CD4-positive, alpha-beta T cell treated with Interleukin-10 for 1 hour (primary cell): Measurements from ENCODE around the gene CLEC2A.
A peak's percentile ranks its signal among the peaks of the same experiment; 100 is the strongest.

ENCODE experiments used
- DNase-seq: peaks from one replicate; pipeline ENCODE4 v3.0.0-alpha.2; 2020

Gene CLEC2A

GRCh38 chr12:9931245-9931644 is 925 bp downstream of the CLEC2A start:
- no peak for DNase-seq

GRCh38 chr12:9928607-9929006 is 3.6 kb downstream of the CLEC2A start:
- DNase-seq: no peak

- no peak for DNase-seq
These were observed 5.3 kb downstream of the CLEC2A start for GRCh38 chr12:9926876-9927275.

DNA sequence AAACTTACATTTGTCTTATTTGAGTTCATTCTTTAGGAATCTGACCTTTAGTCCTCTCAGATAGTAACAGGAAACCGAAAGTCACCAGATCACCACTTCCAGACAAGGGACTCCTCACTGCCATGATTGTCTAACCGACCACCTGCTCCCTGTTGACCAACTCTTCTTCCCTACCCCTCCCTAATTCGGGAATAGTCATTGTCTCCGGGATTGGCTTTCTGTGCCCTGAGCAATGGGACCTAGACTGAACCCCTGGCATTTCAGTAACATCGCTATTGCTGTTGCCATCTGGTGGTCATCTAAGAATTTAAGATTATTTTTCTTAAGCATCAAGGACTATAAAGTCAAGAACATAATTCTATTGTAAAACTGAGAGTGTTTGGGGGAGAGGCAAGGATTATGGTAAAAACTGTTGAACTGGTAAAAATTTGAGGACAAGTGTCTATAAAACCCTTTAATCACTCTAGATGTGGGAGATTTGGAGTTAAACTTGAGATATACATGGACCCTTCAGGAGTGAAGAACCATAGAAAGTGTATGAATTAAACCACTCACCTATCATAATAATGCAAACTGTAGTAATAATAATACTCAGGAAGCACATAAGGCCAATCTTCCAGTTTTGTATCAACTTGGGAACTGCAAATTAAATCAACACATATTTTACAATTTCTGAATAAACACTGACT is 6.3 kb downstream of the CLEC2A start:
- peak; percentile 64 for DNase-seq

DNA sequence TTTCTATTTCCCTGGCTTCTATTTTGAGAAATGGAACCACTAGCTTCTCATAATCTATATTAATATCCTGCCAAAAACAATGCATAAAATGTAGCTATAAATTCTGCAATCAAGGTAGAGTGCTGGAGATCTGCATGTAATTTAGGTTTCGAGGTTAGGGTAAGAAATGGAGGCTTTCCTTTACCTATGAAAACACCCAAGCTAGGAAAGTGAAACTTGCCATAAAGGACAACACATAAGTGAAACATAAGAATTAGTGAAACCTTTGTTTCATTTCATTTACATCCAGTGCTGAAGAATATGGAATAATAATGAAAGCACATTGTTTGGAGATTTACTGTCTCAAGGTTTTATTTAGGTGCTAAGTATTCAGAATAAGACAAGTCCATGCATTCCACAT is 9.7 kb downstream of the CLEC2A start:
- no peak for DNase-seq

DNA sequence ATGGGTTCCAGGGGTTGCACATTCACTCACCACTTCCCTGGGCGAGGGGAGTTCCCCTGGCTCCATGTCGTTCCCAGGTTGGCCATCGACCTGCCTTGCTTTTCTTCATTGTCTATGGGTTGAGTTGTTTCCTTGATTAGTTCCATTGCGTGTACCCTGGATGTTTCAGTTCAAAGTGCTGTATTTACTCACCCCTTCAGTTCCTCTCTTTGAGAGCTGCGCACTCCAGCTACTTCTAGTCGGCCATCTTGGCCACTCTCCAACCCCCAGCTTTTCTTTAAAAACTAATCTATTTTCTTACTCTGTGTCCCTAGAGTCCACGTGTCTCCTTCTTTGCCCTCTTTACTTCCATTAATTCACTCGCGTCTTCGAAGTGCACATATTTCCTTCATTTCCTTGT is 11.7 kb downstream of the CLEC2A start:
- DNase-seq: no peak

DNA sequence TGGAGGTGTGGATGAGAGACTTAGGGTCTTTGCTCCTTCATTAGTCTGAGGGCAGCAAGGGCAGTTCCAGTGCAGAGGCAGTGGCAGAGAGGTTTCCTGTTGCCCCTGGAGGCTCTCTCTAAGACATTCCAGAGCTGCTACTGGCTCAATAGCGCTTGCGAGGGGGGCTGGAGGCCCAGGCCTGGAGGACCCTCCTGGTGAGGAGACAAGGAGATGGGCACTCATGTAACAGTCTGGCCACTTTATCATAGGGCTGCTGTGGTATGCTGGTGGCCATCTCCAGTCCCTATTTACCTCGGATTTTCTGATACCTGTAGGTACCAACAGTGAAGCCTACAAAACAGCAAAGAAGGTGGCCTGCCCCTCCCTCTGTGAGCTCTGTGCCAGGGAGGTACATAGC is 12.7 kb downstream of the CLEC2A start:
- no peak for DNase-seq

- DNase-seq: no peak
These were observed 20.5 kb downstream of the CLEC2A start for GRCh38 chr12:9911708-9912107.

DNA sequence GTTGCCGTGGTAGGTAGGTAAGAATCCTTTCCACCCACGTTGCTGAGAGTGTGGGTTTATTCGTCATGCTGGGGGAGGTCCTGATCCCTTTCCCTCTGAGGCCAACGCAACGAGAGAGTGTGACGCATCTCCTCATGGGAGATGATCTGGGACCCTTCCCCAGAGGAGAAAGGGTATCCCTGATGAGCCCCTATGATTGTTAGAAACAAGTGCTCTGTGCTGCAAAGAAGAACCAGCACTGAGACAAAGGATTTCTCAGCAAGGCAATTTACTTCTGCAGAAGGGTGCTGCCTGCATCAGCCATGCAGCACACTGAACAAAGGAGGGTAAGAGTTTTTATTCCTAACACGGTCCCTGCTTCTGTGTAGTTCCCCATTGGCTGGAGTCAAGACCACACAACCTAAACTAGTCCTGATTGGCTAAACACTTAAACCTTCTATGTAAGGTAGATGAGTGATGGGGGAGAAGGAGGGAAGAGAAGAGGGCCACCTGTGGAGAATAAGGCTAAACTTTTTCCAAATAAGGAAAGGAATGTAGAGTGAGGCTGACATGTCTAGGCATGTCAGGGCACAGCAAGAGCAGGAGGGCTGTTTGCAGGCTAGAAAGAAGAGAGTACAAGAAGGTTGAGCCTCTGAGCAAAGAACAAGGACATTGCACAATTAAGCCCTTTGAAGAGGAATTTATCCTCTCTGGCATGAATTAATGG is 21.3 kb downstream of the CLEC2A start:
- no peak for DNase-seq

DNA sequence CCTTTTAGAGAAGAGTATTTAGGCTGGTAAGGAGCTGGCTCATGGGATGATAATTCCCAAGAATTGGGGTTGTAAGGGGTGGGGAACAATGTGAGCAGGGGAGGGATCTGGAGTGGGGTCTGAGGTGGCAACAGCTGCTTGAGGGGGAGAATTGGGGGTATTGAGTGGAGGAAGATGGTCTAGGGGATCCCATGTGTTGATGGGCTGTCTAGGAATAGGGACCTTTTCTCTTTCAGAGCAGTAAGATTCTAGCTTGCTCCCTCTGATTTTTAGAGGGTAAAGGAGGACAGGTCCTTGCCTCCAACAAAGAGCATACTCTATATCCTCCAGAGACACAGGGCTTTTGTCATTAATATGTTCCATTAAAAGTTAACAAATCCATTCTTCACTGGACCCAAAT is 22.4 kb downstream of the CLEC2A start:
- DNase-seq: no peak

DNA sequence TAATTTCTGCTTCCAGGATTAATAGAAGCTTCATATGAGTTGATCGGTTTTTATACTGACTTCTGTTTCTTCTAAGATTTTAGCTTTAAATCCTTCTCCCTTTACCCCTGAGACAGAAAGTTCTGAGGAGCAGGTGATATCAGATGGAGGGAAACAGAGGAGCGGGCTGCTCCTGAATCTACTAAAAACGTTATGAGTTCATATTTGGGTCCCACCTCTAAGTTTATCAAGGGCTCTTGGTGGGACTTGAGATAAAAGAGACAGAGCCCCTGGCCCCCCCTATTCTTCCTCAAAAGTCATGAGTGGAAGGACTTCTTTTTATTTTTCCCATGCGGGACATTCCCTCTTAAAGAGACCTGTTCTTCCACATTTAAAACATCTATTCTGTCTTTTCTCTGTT is 23.8 kb downstream of the CLEC2A start:
- no peak for DNase-seq

DNA sequence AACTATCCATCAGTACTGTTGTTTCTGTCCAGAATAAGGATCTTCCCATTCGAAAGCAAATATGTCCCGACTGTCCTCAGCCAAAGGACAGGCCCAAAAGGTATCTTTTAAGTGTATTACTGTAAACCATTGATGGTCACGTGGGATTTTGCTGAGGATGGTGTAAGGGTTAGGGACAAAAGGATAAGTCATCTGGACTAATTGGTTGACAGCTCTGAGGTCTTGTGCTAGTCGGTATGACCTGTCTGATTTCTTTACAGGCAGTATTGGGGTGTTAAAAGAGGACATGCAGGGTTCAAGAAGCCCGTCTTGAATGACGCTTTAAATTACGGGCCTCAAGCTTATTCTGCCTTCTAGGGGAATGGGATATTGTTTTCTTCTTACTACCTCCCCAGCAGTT is 24.4 kb downstream of the CLEC2A start:
- no peak for DNase-seq

DNA sequence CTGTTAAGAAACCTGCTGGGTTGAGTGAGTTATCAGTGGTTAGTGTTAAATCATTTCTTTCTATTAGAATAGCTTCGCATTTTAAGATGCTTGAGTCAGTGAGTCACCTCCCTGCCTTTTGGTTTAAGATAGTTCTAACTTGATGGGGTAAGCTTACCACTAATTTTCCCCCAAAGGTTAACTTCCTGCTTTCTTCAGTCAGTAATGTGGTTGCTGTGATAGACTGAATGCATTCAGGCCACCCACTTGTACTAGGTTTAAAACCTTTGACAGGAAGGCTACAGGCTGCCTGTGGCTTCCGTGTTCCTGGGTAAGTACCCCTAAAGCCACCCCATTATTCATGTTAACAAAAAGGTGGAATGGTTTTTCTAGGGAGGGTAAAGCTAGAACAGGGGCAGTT is 25.3 kb downstream of the CLEC2A start:
- peak; percentile 65 for DNase-seq

GRCh38 chr12:9902539-9903228 is 29.5 kb downstream of the CLEC2A start:
- no peak for DNase-seq

DNA sequence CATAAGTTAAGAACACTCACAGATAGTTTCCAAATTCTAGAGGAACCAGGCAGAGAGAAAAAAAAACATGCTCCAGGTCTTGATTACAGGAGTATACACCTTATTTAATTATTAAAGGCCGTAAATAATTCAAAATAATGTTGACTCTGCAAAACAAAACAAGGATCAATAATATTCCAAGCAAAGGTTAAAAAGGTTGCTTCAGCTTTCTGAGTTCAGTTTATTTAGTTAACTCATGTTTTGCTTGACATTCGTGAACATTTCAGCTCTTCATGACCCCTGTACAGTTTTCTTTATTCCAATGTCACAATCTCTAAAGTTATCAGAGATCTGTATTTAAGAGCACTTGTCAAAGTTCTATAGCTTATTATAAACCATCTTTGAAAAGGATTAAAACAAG is 31.2 kb downstream of the CLEC2A start:
- DNase-seq: no peak

DNA sequence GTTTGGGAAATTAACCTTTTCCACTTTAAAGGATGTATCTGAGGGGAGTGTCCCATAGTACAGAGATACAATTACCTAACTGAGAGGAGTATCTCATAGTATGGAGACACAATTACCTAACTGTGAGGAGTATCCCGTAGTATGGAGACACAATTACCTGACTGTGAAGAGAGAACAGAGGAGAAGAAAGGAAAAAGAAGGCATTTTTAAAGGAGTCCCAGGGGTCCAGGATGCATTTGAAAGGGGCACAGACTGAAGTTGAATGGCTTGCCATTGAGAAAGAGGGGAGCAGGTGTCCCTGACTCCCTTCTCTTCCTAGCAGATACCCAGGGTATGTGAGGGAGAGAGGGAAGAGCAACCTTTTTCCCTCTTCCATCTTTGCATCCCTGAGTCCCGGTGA is 33.0 kb downstream of the CLEC2A start:
- DNase-seq: no peak

DNA sequence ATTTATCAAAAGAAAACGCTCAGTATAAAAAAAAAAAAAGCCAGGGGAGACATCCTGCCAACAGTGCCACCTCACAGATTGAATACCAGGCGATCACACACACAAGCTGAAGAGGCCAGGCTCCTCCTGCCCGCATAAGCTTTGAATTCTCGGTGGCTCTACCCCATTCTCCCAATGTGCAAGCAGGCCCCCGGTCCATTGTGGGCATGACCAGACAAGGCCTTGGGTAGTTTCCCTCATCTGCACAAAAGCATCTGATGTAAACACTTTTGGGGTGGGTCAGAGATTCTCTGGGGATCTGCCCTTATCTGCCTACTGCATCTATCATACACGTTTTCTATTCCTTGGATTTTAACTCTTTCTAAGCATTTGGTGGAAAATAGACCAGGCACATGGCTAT is 34.6 kb downstream of the CLEC2A start:
- DNase-seq: no peak

DNA sequence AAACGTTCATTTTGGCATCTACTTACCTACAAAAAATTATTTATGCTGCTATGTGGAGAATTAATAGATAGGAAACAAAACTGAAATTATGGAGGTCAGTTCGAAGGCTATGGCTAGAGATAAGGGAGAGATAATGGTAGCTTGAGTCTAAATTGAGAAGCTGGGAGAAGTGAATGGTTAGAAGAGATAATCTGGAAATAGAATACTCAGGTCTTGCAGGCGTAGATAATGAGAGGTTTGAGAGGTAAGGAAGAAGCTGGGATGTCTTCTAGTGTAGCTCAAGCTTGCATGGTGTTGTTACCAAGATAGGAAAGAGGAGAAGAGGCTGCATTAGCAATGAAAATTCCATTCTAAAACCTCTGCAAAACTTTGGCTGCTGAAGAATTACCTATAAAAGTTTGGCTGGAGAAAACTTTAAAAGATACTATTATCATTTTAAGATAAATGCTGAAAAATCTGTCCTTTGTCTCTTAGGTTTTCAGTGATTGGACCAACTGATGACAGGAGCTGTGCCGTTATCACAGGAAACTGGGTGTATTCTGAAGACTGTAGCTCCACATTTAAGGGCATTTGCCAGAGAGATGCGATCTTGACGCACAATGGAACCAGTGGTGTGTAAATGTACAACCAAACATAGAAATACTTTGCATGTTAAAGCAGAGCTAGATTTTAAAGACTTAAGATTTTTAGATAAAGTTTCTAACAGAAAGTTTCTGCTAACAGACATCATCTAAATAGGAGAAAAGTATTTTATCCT is 36.8 kb downstream of the CLEC2A start:
- no peak for DNase-seq

DNA sequence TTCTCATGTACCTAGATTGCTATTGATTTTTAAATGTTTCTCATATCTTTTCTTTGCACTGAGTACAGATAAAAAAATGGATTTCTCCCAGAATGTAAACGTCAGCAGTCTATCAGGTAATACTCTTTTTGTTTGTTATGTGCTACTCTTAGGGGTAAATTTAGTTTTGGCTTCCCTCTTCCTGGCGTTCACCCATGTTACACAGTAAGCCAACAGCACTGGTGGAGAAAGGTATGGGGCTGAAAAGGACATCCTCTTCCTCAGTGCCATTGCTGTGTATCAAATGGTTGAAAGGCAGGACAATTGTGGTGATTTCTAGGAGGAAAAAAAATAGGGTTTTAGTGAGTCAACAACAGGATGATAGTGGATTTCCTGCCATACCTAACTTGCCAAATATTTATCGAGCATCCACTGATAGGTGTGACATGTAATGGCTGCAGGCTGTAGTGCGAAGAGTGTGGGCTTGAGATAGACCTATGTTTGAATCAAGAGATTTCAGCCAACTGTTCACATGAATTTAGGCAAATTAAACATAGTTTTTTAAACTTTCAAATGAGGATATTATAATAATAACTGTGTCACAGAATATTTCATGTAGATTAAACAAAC is 43.4 kb downstream of the CLEC2A start:
- no peak for DNase-seq

- DNase-seq: no peak
These were observed 49.0 kb downstream of the CLEC2A start for GRCh38 chr12:9883175-9883574.

DNA sequence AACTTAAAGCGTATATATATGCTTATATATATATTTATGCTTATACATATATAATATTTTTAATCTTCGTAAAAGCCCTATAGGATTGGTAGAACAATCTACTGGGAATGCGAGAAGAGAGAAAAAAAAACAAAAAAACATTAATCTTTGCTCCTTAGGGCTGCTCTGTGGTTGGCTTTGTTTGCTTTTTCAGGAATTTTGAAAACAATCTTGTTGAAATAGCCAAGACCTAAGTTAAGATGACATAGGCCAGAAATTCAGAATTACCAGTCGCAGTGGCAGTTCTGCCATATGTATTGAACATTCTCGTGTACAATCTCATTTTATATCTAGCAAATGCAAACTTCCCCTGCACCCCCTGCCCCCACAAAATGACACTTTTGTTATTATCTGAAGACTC is 50.2 kb downstream of the CLEC2A start:
- no peak for DNase-seq

DNA sequence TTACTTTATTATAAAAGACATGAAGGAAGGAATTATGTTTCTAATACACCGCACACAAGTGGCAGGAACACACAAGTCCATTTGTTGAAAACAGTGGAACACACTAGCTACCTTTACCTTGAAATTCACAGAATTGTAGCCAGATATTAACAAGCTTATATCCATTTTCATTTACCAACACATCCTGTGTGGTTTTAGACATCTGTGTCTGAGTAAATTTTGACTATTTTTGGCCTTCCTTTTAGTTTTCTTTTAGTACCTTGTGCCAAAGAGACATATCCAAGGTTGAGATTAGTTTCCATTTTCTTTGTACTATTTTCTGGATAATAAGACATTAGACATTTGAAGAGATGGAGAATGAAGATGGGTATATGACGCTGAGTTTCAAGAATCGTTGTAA is 50.9 kb downstream of the CLEC2A start, which contains the start of gene KLRF2:
Gene KLRF2, plus strand, starts transcription at position 244 of the 400 bp plus-strand sequence. Its CDS starts 107 bp downstream, at position 351.
- DNase-seq: no peak

DNA sequence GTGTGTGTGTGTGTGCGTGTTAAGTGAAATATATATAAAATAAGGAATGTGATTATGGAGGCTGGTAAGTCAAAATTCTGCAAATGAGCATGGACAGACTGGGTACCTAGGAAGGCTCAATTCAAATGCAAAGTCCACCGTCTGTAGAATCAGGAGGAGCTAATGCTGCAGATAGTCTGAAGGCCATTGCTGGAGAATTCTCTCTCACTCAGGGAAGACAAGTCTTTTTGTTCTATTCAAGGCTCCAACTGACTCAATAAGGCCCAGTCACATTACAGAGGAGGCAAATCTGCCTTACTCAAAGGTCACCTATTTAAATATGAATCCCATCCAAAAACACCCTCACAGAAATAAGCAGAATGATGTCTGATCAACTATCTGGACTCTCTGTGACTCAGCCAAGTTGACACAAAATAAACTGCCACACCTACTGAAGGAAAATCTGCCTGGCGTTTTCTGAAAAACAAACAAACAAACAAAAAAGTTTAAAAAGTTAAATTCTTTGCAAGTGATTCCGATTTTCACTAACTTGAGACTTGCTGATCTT is 51.6 kb downstream of the CLEC2A start:
- no peak for DNase-seq
